Lower leg skin (tissue), 4 donors: Measurements from ENCODE around the gene SIL1. TPM values are rescaled to one million over a fixed set of nuclear protein-coding genes. Genes with fewer than 3 reads are reported as not detected.
"Not testable (repeated sequence)": the region's sequence is repeated elsewhere in the genome, so short reads cannot be mapped to it uniquely, and the experiment has no call there.

Experiments used
- DNase-seq, 2 donors: peaks; one replicate each; pipeline ENCODE4 v3.0.0-alpha.2; 2019; ENCODE audit warnings: low spot score in 2 of 2
- H3K4me3 ChIP-seq: fragments of 200-600 bp; sonication (generic); 2 replicates; pipeline ENCODE4 v1.5.1; 2017; ENCODE audit warnings: mild to moderate bottlenecking, low read depth; ENCODE audit not compliant: poor library complexity, severe bottlenecking
- CTCF ChIP-seq, 3 donors: fragments of 450-650 bp; IDR thresholded peaks; one replicate each; pipeline ENCODE4 v1.5.1; 2016; ENCODE audit warnings: antibody characterized with exemption in 3 of 3, mild to moderate bottlenecking in 3 of 3, moderate library complexity in 2 of 3
- POLR2A ChIP-seq, 2 donors: fragments of 450-650 bp; IDR thresholded peaks; one replicate each; pipeline ENCODE4 v1.6.1; 2016 to 2017; ENCODE audit warnings: antibody characterized with exemption in 2 of 2, mild to moderate bottlenecking in 1 of 2, moderate library complexity in 1 of 2
- WGBS, 2 donors: methylation state at CpG; one replicate each; pipeline ENCODE4 v1.1.5; 2018; 5-methylcytosine and 5-hydroxymethylcytosine counted together
- intact Hi-C: fragments of 100-400 bp; cut with DNase I; formaldehyde crosslinking; loops from one replicate; pipeline ENCODE4 v1.15.0; 2023; ENCODE audit warnings: low total_unique reads
- total RNA-seq, 4 donors: library from RNA; depleted of rRNA; stranded (reverse); fragments of >200 nt; gene quantifications; one replicate each; pipeline ENCODE4 v1.1.0, GENCODE V29; 2016

Gene SIL1
- total RNA-seq, 4 donors from 2014 or later = 35.1 to 45.4 (median 39.3) TPM

GRCh38 chr5:139019211-139019610 lies 179.0 kb downstream of the SIL1 start:
- intact Hi-C loops = no loop called here
- WGBS, 2 donors = 98 to 99% methylated on average over 3 of the region's 3 CpGs
- no peak for DNase-seq
- no peak overlapping the region for H3K4me3 ChIP-seq
- TF ChIP-seq POLR2A (IDR thresholded peaks at IDR 0.05) (no peak), CTCF (IDR thresholded peaks at IDR 0.05) (no peak)

- DNase-seq = no peak
- H3K4me3 ChIP-seq = no peak overlapping the region
- 95 to 96% methylated on average over 5 of the region's 5 CpGs for WGBS, 2 donors
- intact Hi-C loops = no loop called here
- no peak for TF ChIP-seq CTCF (IDR thresholded peaks at IDR 0.05)
- TF ChIP-seq POLR2A (IDR thresholded peaks at IDR 0.05) = no peak
These were observed 180.5 kb downstream of the SIL1 start for GRCh38 chr5:139017624-139018023.

- intact Hi-C loops = no loop called here
- 95 to 96% methylated on average over 3 of the region's 3 CpGs for WGBS, 2 donors
- TF ChIP-seq CTCF (IDR thresholded peaks at IDR 0.05) (no peak), POLR2A (IDR thresholded peaks at IDR 0.05) (no peak)
- DNase-seq = no peak
- no peak overlapping the region for H3K4me3 ChIP-seq
These were observed 182.0 kb downstream of the SIL1 start for GRCh38 chr5:139016186-139016585.

GRCh38 chr5:139014726-139015125 lies 183.4 kb downstream of the SIL1 start:
- TF ChIP-seq POLR2A (IDR thresholded peaks at IDR 0.05) (no peak), CTCF (IDR thresholded peaks at IDR 0.05) (no peak)
- intact Hi-C loops = no loop called here
- DNase-seq = no peak
- 83 to 86% methylated on average over 4 of the region's 4 CpGs for WGBS, 2 donors
- no peak overlapping the region for H3K4me3 ChIP-seq

- intact Hi-C loops = no loop called here
- WGBS, 2 donors = 84 to 95% methylated on average over 4 of the region's 4 CpGs
- TF ChIP-seq CTCF (IDR thresholded peaks at IDR 0.05) (no peak), POLR2A (IDR thresholded peaks at IDR 0.05) (no peak)
- DNase-seq = no peak
- H3K4me3 ChIP-seq = no peak overlapping the region
These were observed 186.0 kb downstream of the SIL1 start for GRCh38 chr5:139012176-139012575.

- H3K4me3 ChIP-seq, intact Hi-C loops, DNase-seq: not testable (repeated sequence)
- 37 to 41% methylated on average over 15 to 16 of the region's 25 CpGs for WGBS, 2 donors
These were observed 187.0 kb downstream of the SIL1 start for GRCh38 chr5:139011156-139011555.
